Neuronal stem cell (in vitro differentiated cells): ENCODE results near the gene FGD1.

Experiments
- DNase-seq: peaks from one replicate; pipeline ENCODE4 v3.0.0-alpha.2; 2013; ENCODE audit warnings: low spot score
- H2AFZ ChIP-seq: one replicate; pipeline ENCODE4 v1.6.1; 2013; ENCODE audit warnings: mild to moderate bottlenecking, low read length, inconsistent platforms
- H2AK5ac ChIP-seq: 2 replicates; pipeline ENCODE4 v1.6.1; 2013; ENCODE audit warnings: low read depth, mild to moderate bottlenecking, inconsistent platforms, low read length, moderate library complexity, mixed read lengths
- H2BK120ac ChIP-seq: 2 replicates; pipeline ENCODE4 v1.6.1; 2013; ENCODE audit warnings: low read depth, mild to moderate bottlenecking, inconsistent platforms, low read length, moderate library complexity, mixed read lengths
- H2BK12ac ChIP-seq: one replicate; pipeline ENCODE4 v1.6.1; 2013; ENCODE audit warnings: low read length, inconsistent platforms
- H2BK15ac ChIP-seq: 2 replicates; pipeline ENCODE4 v1.6.1; 2013; ENCODE audit warnings: mild to moderate bottlenecking, low read length, inconsistent platforms, mixed read lengths
- H2BK5ac ChIP-seq: one replicate; pipeline ENCODE4 v1.6.1; 2013; ENCODE audit warnings: inconsistent platforms, mild to moderate bottlenecking, low read length, moderate library complexity
- H3K14ac ChIP-seq: one replicate; pipeline ENCODE4 v1.6.1; 2013; ENCODE audit warnings: low read length, inconsistent platforms
- H3K18ac ChIP-seq: 2 replicates; pipeline ENCODE4 v1.6.1; 2013; ENCODE audit warnings: low read length, inconsistent platforms
- H3K23ac ChIP-seq: 2 replicates; pipeline ENCODE4 v1.6.1; 2013; ENCODE audit warnings: low read depth, mild to moderate bottlenecking, mixed read lengths, low read length, inconsistent platforms; ENCODE audit not compliant: poor library complexity
- H3K27ac ChIP-seq: replicated peaks from 3 replicates; pipeline ENCODE4 v1.5.1; 2013; ENCODE audit warnings: low read length, inconsistent platforms
- H3K27me3 ChIP-seq, 3 experiments: 2 replicates each; pipeline ENCODE4 v1.6.1; 2013; ENCODE audit warnings: low read length in 3 of 3, mild to moderate bottlenecking in 2 of 3, inconsistent platforms in 1 of 3, low read depth in 1 of 3, mixed read lengths in 1 of 3, moderate library complexity in 1 of 3; ENCODE audit not compliant: control insufficient read depth in 3 of 3, insufficient read depth in 3 of 3
- H3K36me3 ChIP-seq, 2 donors: replicated peaks in 1 of 2; 2 replicates each; pipeline ENCODE4 v1.6.1; 2013; ENCODE audit warnings: low read length in 2 of 2; ENCODE audit not compliant: control insufficient read depth in 2 of 2, insufficient read depth in 2 of 2
- H3K4ac ChIP-seq: 2 replicates; pipeline ENCODE4 v1.6.1; 2013; ENCODE audit warnings: inconsistent platforms, mild to moderate bottlenecking, low read length, moderate library complexity
- H3K4me1 ChIP-seq, 2 donors: 1 replicate in 1 of 2; 2 replicates in 1 of 2; pipeline ENCODE4 v1.6.1; 2013; ENCODE audit warnings: low read length in 2 of 2, low read depth in 1 of 2; ENCODE audit not compliant: control insufficient read depth in 2 of 2, insufficient read depth in 1 of 2
- H3K4me2 ChIP-seq: one replicate; pipeline ENCODE4 v1.6.1; 2013; ENCODE audit warnings: mild to moderate bottlenecking, low read length, inconsistent platforms; ENCODE audit not compliant: insufficient read depth, poor library complexity, severe bottlenecking
- H3K4me3 ChIP-seq, 2 donors: 2 replicates each; pipeline ENCODE4 v1.5.1; 2013; ENCODE audit warnings: low read length in 2 of 2, mild to moderate bottlenecking in 2 of 2, inconsistent platforms in 1 of 2, moderate library complexity in 1 of 2
- H3K79me1 ChIP-seq: one replicate; pipeline ENCODE4 v1.6.1; 2013; ENCODE audit warnings: low read depth, mild to moderate bottlenecking, inconsistent platforms, low read length, moderate library complexity
- H3K9ac ChIP-seq: one replicate; pipeline ENCODE4 v1.6.1; 2013; ENCODE audit warnings: mild to moderate bottlenecking, low read depth, low read length, inconsistent platforms; ENCODE audit not compliant: poor library complexity
- H3K9me3 ChIP-seq, 2 donors: replicated peaks in 1 of 2; 2 replicates each; pipeline versions ENCODE3 to v1.6.1; 2013; ENCODE audit warnings: low read length in 2 of 2, mild to moderate bottlenecking in 2 of 2, inconsistent platforms in 1 of 2, low read depth in 1 of 2, mixed read lengths in 1 of 2, moderate library complexity in 1 of 2; ENCODE audit not compliant: control insufficient read depth in 2 of 2, insufficient read depth in 1 of 2
- H4K8ac ChIP-seq: one replicate; pipeline ENCODE4 v1.6.1; 2013; ENCODE audit warnings: low read depth, mild to moderate bottlenecking, inconsistent platforms, low read length, moderate library complexity
- H4K91ac ChIP-seq: one replicate; pipeline ENCODE4 v1.6.1; 2013; ENCODE audit warnings: low read length, low read depth, mild to moderate bottlenecking, inconsistent platforms; ENCODE audit not compliant: poor library complexity
- WGBS, 2 donors: extraction: QIAGEN DNeasy Blood & Tissue Kit; methylation state at CpG; one replicate each; pipeline ENCODE4 v1.1.7; 2013; ENCODE audit warnings: missing lambda C conversion rate in 2 of 2, mixed read lengths in 1 of 2; ENCODE audit not compliant: insufficient read length in 2 of 2, insufficient replicate concordance in 1 of 2; ENCODE audit errors: extremely low coverage in 2 of 2; 5-methylcytosine and 5-hydroxymethylcytosine counted together

Gene FGD1

GRCh38 chrX:54482839-54483593 is 13.0 kb downstream of the FGD1 start:
- Histone ChIP-seq H2BK12ac (no peak overlapping the region), H2BK120ac (no peak overlapping the region), H2AK5ac (no peak overlapping the region), H3K18ac (no peak overlapping the region), H3K23ac (no peak overlapping the region), H3K27ac (no peak overlapping the region), H3K27me3 (no peaks in the 10 kb centered on the region), H3K9me3 (no peaks in the 10 kb centered on the region), H3K14ac (no peak overlapping the region), H4K8ac (no peak overlapping the region), H3K9ac (peak overlapping the region; percentile 64), H4K91ac (no peak overlapping the region), H2BK5ac (no peak overlapping the region), H3K4me2 (no peak overlapping the region), H3K4me3 (peak overlapping the region in 1 of 2 donors; percentile 46), H3K79me1 (no peaks in the 10 kb centered on the region), H3K36me3 (no peaks in the 10 kb centered on the region), H3K4me1 (peaks cover 18 to 23% of the 10 kb centered on the region in 2 donors), H2AFZ (no peak overlapping the region), H3K4ac (no peak overlapping the region), H2BK15ac (no peak overlapping the region)
- DNase-seq: no peak
- WGBS, 2 donors: no CpG with 5 or more reads among the region's 21 CpGs

GRCh38 chrX:54479136-54480111 is 16.6 kb downstream of the FGD1 start:
- Histone ChIP-seq H2AFZ (no peak overlapping the region), H3K27me3 (no peaks in the 10 kb centered on the region), H3K36me3 (no peaks in the 10 kb centered on the region), H3K4me3 (no peak overlapping the region), H2BK120ac (no peak overlapping the region), H3K18ac (no peak overlapping the region), H3K14ac (no peak overlapping the region), H3K9ac (no peak overlapping the region), H4K8ac (no peak overlapping the region), H3K9me3 (no peaks in the 10 kb centered on the region), H3K79me1 (no peaks in the 10 kb centered on the region), H3K27ac (no peak overlapping the region), H3K4me1 (peaks cover 16 to 20% of the 10 kb centered on the region in 2 donors), H2BK15ac (no peak overlapping the region), H3K23ac (no peak overlapping the region), H4K91ac (no peak overlapping the region), H3K4ac (no peak overlapping the region), H3K4me2 (no peak overlapping the region), H2BK12ac (no peak overlapping the region), H2BK5ac (no peak overlapping the region), H2AK5ac (no peak overlapping the region)
- WGBS, 2 donors: no CpG with 5 or more reads among the region's 9 CpGs
- DNase-seq: no peak

DNA sequence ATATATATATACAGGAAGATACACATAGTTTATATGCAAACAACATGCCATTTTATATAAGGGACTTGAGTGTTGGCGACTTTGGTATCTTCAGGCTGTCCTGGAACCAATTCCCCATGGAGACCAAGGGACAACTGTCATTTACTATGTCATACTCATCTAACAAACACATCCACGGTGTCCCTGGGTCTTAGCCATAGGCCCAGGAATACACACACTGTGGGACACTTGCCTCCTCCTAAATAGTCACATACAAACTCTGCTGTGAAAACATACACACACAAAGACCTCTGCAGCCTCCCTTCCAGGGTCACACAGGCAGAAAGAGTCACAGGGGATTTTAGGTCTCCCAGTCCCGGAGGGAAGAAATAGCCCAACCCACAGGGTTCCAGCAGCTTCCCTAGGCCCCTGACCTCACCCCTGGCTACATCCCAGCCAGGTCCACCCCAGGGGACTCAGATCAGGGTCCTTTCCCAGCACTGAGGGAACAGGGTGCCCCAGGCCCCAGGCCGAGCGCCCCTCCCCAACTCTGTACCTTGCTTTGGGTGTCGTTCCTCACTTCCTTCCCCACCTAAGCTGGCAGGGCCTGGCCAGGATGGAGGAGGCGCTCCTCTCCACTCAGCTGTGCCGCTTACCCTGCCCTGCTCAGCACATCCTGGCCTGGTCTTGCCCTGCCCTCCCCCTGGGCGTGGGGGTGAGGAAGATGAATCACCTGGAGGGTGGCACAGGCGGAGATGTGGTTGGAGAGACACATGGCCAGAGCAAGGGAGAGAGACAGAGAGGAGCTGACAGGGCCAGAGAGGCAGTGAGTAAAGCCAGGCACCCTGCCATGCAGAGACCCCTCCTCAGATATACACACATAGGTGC is 21.8 kb downstream of the FGD1 start:
- Histone ChIP-seq H3K23ac (no peak overlapping the region), H2AK5ac (no peak overlapping the region), H3K27me3 (no peaks in the 10 kb centered on the region), H2AFZ (no peak overlapping the region), H2BK12ac (no peak overlapping the region), H3K4ac (no peak overlapping the region), H4K91ac (no peak overlapping the region), H3K18ac (no peak overlapping the region), H3K9ac (no peak overlapping the region), H2BK15ac (no peak overlapping the region), H4K8ac (no peak overlapping the region), H3K14ac (no peak overlapping the region), H3K9me3 (no peaks in the 10 kb centered on the region), H2BK5ac (no peak overlapping the region), H3K4me1 (peaks cover 2 to 9% of the 10 kb centered on the region in 2 donors), H3K4me2 (no peak overlapping the region), H2BK120ac (no peak overlapping the region), H3K4me3 (no peak overlapping the region), H3K79me1 (peaks cover 5% of the 10 kb centered on the region), H3K36me3 (peaks cover 8 to 12% of the 10 kb centered on the region in 2 donors), H3K27ac (no peak overlapping the region)
- no peak for DNase-seq
- no CpG with 5 or more reads among the region's 10 CpGs for WGBS, 2 donors
